Transverse colon (tissue), 4 donors: ENCODE results near the gene FGF8. TPM values are rescaled to one million over a fixed set of nuclear protein-coding genes. Genes with fewer than 3 reads are reported as not detected.

Source experiments
- DNase-seq: peaks from one replicate; pipeline ENCODE4 v3.0.0-alpha.2; 2019
- H3K27ac ChIP-seq, 4 donors: fragments of 200-600 bp; sonication (generic); 2 replicates each; pipeline ENCODE4 v1.5.1; 2016 to 2018; ENCODE audit warnings: inconsistent platforms in 4 of 4
- H3K27me3 ChIP-seq: fragments of 200-600 bp; sonication (generic); 2 replicates; pipeline ENCODE4 v1.5.1; 2017; ENCODE audit warnings: inconsistent platforms
- H3K36me3 ChIP-seq, 4 donors: fragments of 200-600 bp; sonication (generic); 2 replicates each; pipeline ENCODE4 v1.5.1; 2017 to 2019; ENCODE audit warnings: inconsistent platforms in 4 of 4
- H3K4me1 ChIP-seq, 4 donors: fragments of 200-600 bp; sonication (generic); 2 replicates each; pipeline ENCODE4 v1.5.1; 2017 to 2020; ENCODE audit warnings: inconsistent platforms in 4 of 4
- H3K4me3 ChIP-seq, 4 donors: fragments of 200-600 bp; sonication (generic); 1 replicate in 1 of 4; 2 replicates in 3 of 4; pipeline versions ENCODE4 v1.5.1 to v1.6.1; 2017 to 2019; ENCODE audit warnings: inconsistent platforms in 4 of 4
- H3K9me3 ChIP-seq, 2 donors: fragments of 200-600 bp; sonication (generic); 2 replicates each; pipeline ENCODE4 v1.5.1; 2017 to 2019; ENCODE audit warnings: inconsistent platforms in 2 of 2
- CTCF ChIP-seq, 5 experiments: fragments of 200-600 bp in 3 of 5; fragments of 450-650 bp in 2 of 5; sonication (generic) in 3 of 5; IDR thresholded peaks; 1 replicate in 2 of 5; 2 replicates in 3 of 5; pipeline ENCODE4 v1.5.1; 2016 to 2017; ENCODE audit warnings: antibody characterized with exemption in 5 of 5, inconsistent platforms in 3 of 5, mild to moderate bottlenecking in 2 of 5, moderate library complexity in 1 of 5
- EP300 ChIP-seq: sonication (generic); formaldehyde crosslinking; IDR thresholded peaks from one replicate; pipeline ENCODE4 v1.6.1; 2017; ENCODE audit warnings: antibody characterized with exemption, low read depth
- POLR2A ChIP-seq: fragments of 450-650 bp; IDR thresholded peaks from one replicate; pipeline ENCODE4 v1.6.1; 2016; ENCODE audit warnings: antibody characterized with exemption, mild to moderate bottlenecking, moderate library complexity
- POLR2AphosphoS5 ChIP-seq, 3 donors: sonication (generic); formaldehyde crosslinking; IDR thresholded peaks; one replicate each; pipeline ENCODE4 v1.6.1; 2016; ENCODE audit warnings: antibody characterized with exemption in 3 of 3
- WGBS, 2 donors: methylation state at CpG; one replicate each; pipeline ENCODE4 v1.1.5; 2018; ENCODE audit warnings: low coverage in 1 of 2; 5-methylcytosine and 5-hydroxymethylcytosine counted together
- in situ Hi-C, 4 donors: fragments of 200-750 bp; cut with MboI; loops; one replicate each; pipeline versions ENCODE4 v1.15.0 to v1.15.1; 2017; ENCODE audit warnings: low sequenced_read_pairs in 3 of 4, low pct_ligation_motif_present in 1 of 4, low pct_unique_long_range_greater_than_20kb in 1 of 4
- intact Hi-C: fragments of 100-400 bp; cut with DNase I; formaldehyde crosslinking; loops from one replicate; pipeline ENCODE4 v1.15.1; 2023; ENCODE audit warnings: low total_unique reads
- total RNA-seq, 4 donors: library from RNA; depleted of rRNA; stranded (reverse); fragments of >200 nt; gene quantifications; one replicate each; pipeline ENCODE4 v1.1.0, GENCODE V29; 2016

FGF8 gene
- total RNA-seq, 4 donors from 2014 or later: not detected

- H3K4me1 ChIP-seq: no peaks in the 10 kb centered on the region
- TF ChIP-seq POLR2AphosphoS5 (IDR thresholded peaks at IDR 0.05) (no peak), POLR2A (no peak), EP300 (no peak), CTCF (IDR thresholded peaks at IDR 0.05) (no peak)
- intact Hi-C loops: no loop called here
- in situ Hi-C loops: loop anchor here in 1 of 4 donors (25.0 kb wide), 1 partner anchor 556 kb away; no protein-coding TSS in a partner anchor
- peaks cover 88% of the 10 kb centered on the region for H3K27me3 ChIP-seq
- no peak overlapping the region for H3K27ac ChIP-seq
- no peaks in the 10 kb centered on the region for H3K9me3 ChIP-seq
- no peaks in the 10 kb centered on the region for H3K36me3 ChIP-seq
- DNase-seq: no peak
- WGBS, 2 donors: 60% methylated on average over 14 of the region's 14 CpGs; no CpG with 5 or more reads in 1 of the 2 donors
- H3K4me3 ChIP-seq: no peak overlapping the region
Measured at GRCh38 chr10:101767966-101768790, 7.7 kb downstream of the FGF8 start.

- no peaks in the 10 kb centered on the region for H3K4me1 ChIP-seq
- no peak overlapping the region for H3K4me3 ChIP-seq
- intact Hi-C loops: no loop called here
- H3K9me3 ChIP-seq: no peaks in the 10 kb centered on the region
- no peak for DNase-seq
- 30% methylated on average over 6 of the region's 6 CpGs; no CpG with 5 or more reads in 1 of the 2 donors for WGBS, 2 donors
- in situ Hi-C loops: loop anchor here in 1 of 4 donors (25.0 kb wide), 1 partner anchor 555 kb away; no protein-coding TSS in a partner anchor
- H3K27ac ChIP-seq: no peak overlapping the region
- H3K27me3 ChIP-seq: peaks cover 82% of the 10 kb centered on the region
- no peaks in the 10 kb centered on the region for H3K36me3 ChIP-seq
- TF ChIP-seq CTCF (IDR thresholded peaks at IDR 0.05): no peak
- no peak for TF ChIP-seq POLR2A
- no peak for TF ChIP-seq POLR2AphosphoS5 (IDR thresholded peaks at IDR 0.05)
- TF ChIP-seq EP300: no peak
Measured at GRCh38 chr10:101767600-101767945, 8.3 kb downstream of the FGF8 start.

DNA sequence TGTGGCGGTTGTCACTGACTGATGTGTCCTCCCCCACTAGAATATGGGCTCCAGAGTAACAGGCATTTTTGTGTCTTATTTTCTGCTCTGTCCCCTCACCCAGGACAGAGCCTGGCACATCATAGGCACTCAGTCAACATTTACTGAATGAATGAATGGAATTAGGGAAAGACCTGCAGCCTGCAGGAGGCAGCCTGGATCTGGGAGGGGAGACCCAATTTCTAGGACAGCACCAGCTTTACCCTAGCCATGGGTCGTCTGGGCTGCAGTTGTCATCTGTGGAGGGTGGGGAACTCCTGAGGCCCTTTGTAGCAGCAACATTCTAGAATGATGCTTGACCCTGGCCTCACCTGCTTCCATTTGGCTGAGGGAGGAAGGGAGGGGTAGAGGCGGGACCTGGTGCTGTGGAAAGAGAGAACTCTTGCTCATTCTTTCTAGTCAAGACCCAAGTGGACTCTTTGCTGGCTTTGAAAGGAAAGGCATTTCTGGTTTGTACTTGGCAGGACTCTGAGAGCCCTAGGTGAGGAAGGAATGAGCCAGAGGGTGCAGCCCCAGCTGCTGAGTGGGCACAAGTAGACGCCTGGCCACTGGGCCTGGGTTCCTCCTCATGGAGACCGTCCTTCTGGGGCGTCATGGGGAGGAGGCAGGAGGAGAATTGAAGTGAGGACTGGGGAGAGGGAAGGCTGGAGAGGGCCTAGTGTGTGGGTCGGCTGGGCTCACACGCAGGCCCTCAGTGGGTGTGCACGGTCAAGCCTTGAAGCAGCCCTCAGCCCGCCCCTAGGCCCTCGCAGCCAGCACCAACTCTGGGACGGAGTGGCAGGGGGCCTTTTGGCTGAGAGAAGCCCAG, 8.9 kb downstream of the FGF8 start:
- intact Hi-C loops: no loop called here
- peaks cover 76% of the 10 kb centered on the region for H3K27me3 ChIP-seq

More for the DNA sequence above, 8.9 kb downstream of the FGF8 start:
- no peaks in the 10 kb centered on the region for H3K36me3 ChIP-seq
- in situ Hi-C loops: loop anchor here in 1 of 4 donors (25.0 kb wide), 1 partner anchor 555 kb away; no protein-coding TSS in a partner anchor
- H3K9me3 ChIP-seq: no peaks in the 10 kb centered on the region
- H3K4me3 ChIP-seq: no peak overlapping the region
- H3K27ac ChIP-seq: no peak overlapping the region
- TF ChIP-seq POLR2AphosphoS5 (IDR thresholded peaks at IDR 0.05): no peak
- no peak for TF ChIP-seq POLR2A
- TF ChIP-seq EP300: no peak
- TF ChIP-seq CTCF (IDR thresholded peaks at IDR 0.05): no peak
- DNase-seq: no peak
- WGBS, 2 donors: 47 to 48% methylated on average over 6 to 12 of the region's 12 CpGs
- no peaks in the 10 kb centered on the region for H3K4me1 ChIP-seq
